ENCODE measurements around the gene FBXW11. TPM values are rescaled to one million over a fixed set of nuclear protein-coding genes. Genes with fewer than 3 reads are reported as not detected.

Gene FBXW11
- total and polyA plus RNA-seq, 2 of the 8 experiments (the other 6 are each of a cell fraction or from before 2014, with no cell fraction given), result 45.0 to 75.6 TPM

DNA sequence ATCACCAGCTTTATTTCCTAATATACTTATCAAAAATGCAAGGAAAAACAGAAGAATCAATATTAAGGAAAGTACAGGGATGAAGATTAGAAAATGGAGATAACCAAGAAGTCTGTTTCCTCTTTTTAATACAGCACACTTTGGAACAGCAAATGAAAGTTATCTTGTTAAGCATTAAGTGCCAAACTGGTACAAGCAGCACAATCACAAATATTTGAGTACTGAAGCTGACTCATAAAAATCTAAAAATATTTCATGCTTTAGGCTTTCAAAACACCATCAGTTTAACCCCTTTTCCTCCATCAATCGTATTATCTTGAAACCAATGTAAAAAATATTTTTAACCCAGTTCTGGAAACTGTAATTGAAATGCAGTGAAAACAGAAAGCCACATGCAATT is 2.7 kb downstream of the FBXW11 start:
- Histone ChIP-seq H3K4me2 (ENCODE audit: insufficient read depth in 1 of 2, low read depth in 2 of 2, low read length in 2 of 2) (peak overlapping the region; percentile 10 to 97; a peak in 3 of 4 replicates), H3K4me3 (ENCODE audit: extremely low read depth in 1 of 4, insufficient read depth in 2 of 4, low read depth in 3 of 4, low read length in 4 of 4) (peak overlapping the region in 2 of 4 experiments; percentile 5 to 97; a peak in 3 of 8 replicates), H3K9me3 (ENCODE audit: insufficient read depth in 2 of 2, low read depth in 1 of 2, low read length in 1 of 2) (no peaks in the 10 kb centered on the region), H2BK120ac (replicated peaks; ENCODE audit: low read depth, low read length) (no peak overlapping the region), H3K4ac (replicated peaks; ENCODE audit: insufficient read length, low read depth, low read length) (no peak overlapping the region), H3K56ac (replicated peaks; ENCODE audit: insufficient read length, low read depth, low read length) (no peak overlapping the region), H3K4me1 (replicated peaks in 1 of 4; ENCODE audit: control insufficient read depth in 3 of 4, insufficient read depth in 4 of 4, low read length in 3 of 4) (peaks cover 6 to 33% (median 21%) of the 10 kb centered on the region in 4 experiments; a peak in 6 of 7 replicates), H2BK20ac (ENCODE audit: low read length) (no peak overlapping the region), H3K79me1 (ENCODE audit: low read depth, low read length) (peaks cover 5% of the 10 kb centered on the region; the same call in 1 of the 2 replicates), H3K9ac (replicated peaks in 1 of 4; ENCODE audit: extremely low read depth in 1 of 4, low read depth in 3 of 4, low read length in 3 of 4) (no peak overlapping the region), H2AFZ (ENCODE audit: low read length) (no peak overlapping the region), H3K36me3 (ENCODE audit: control insufficient read depth in 2 of 4, insufficient read depth in 4 of 4, low read length in 3 of 4) (no peaks in the 10 kb centered on the region), H4K5ac (ENCODE audit: insufficient read length, low read depth, low read length) (no peak overlapping the region), H3K14ac (ENCODE audit: insufficient read length) (no peak overlapping the region), H2AK5ac (ENCODE audit: low read depth, low read length) (no peak overlapping the region), H2BK12ac (ENCODE audit: low read depth, low read length) (no peak overlapping the region), H3K23me2 (ENCODE audit: low read depth, low read length) (peaks cover 11% of the 10 kb centered on the region), H3K27ac (ENCODE audit: low read depth, low read length) (no peak overlapping the region), H2BK15ac (ENCODE audit: low read length) (no peak overlapping the region), H4K91ac (replicated peaks; ENCODE audit: insufficient read length, low read length) (no peak overlapping the region), H3K79me2 (ENCODE audit: control insufficient read depth in 1 of 2, insufficient read depth in 2 of 2, low read length in 2 of 2) (peaks cover 59 to 85% of the 10 kb centered on the region in 2 experiments), H2BK5ac (ENCODE audit: low read depth, low read length) (no peak overlapping the region), H3K18ac (ENCODE audit: extremely low read depth, low read length) (no peak overlapping the region), H4K20me1 (replicated peaks in 1 of 2; ENCODE audit: control insufficient read depth in 1 of 2, insufficient read depth in 2 of 2, low read length in 2 of 2) (peaks cover 18 to 24% of the 10 kb centered on the region in 2 experiments), H3K23ac (ENCODE audit: insufficient read length) (no peak overlapping the region), H3K27me3 (replicated peaks in 1 of 4; ENCODE audit: control insufficient read depth in 3 of 4, extremely low read depth in 1 of 4, insufficient read depth in 3 of 4, low read length in 3 of 4) (no peaks in the 10 kb centered on the region), H4K8ac (ENCODE audit: extremely low read depth, insufficient read depth, low read length) (no peak overlapping the region)
- ChIA-PET POLR2A (ENCODE audit: partially characterized antibody) (interaction anchor here (1.0 kb wide), 1 partner anchor 26 kb away, joined by 4 read pairs; no protein-coding TSS in a partner anchor), CTCF (ENCODE audit: partially characterized antibody) (interaction anchor here (0.8 to 4.9 kb wide), 7 partner anchors 25 to 96 kb away, joined by 3 to 33 read pairs (median 4); no protein-coding TSS in a partner anchor)
- FAIRE-seq (no peak), DNase-seq (ENCODE audit: low read depth in 1 of 2, low spot score in 2 of 2) (no peak)
- 88 to 100% methylated on average over 1 of the region's 1 CpG for WGBS, 2 experiments (ENCODE audit: extremely low coverage in 1 of 2, insufficient coverage in 1 of 2, insufficient read length in 1 of 2, insufficient replicate concordance in 2 of 2, low coverage in 1 of 2, low lambda C conversion rate in 2 of 2, missing lambda C conversion rate in 1 of 2)
- TF ChIP-seq TAF1 (IDR thresholded peaks at IDR 0.05; ENCODE audit: low read depth, low read length), result no peak
- TF ChIP-seq GTF2F1 (IDR thresholded peaks at IDR 0.05; ENCODE audit: borderline replicate concordance, low read depth, low read length), result no peak
- TF ChIP-seq HDAC2 (IDR thresholded peaks at IDR 0.05; ENCODE audit: borderline replicate concordance in 1 of 2, low read depth in 2 of 2, low read length in 2 of 2), result no peak
- TF ChIP-seq GABPA (IDR thresholded peaks at IDR 0.05; ENCODE audit: borderline replicate concordance, insufficient read depth, low read length), result no peak
- TF ChIP-seq RNF2 (IDR thresholded peaks at IDR 0.05; ENCODE audit: borderline replicate concordance, low read depth, low read length, missing control alignments, poor library complexity, severe bottlenecking), result no peak
- no peak for TF ChIP-seq CEBPB (IDR thresholded peaks at IDR 0.05; ENCODE audit: low read depth, low read length)
- no peak for TF ChIP-seq POLR2AphosphoS5 (IDR thresholded peaks at IDR 0.05; ENCODE audit: low read depth, low read length)
- TF ChIP-seq CTCF (IDR thresholded peaks at IDR 0.05; ENCODE audit: control extremely low read depth in 1 of 3, insufficient read depth in 1 of 3, low read depth in 1 of 3, low read length in 3 of 3), result no peak
- no peak for TF ChIP-seq RFX5 (IDR thresholded peaks at IDR 0.05; ENCODE audit: borderline replicate concordance, low read depth, low read length)
- no peak for TF ChIP-seq POU5F1 (IDR thresholded peaks at IDR 0.05; ENCODE audit: low read depth, low read length)

Data from H1 (cell line).